Mononuclear cell (primary cell): ENCODE results near the gene KIAA1328. TPM values are rescaled to one million over a fixed set of nuclear protein-coding genes. Genes with fewer than 3 reads are reported as not detected.

Source experiments
- H3K27me3 ChIP-seq: 2 replicates; pipeline ENCODE4 v1.6.0; 2011; ENCODE audit warnings: low read length, control low read depth; ENCODE audit not compliant: insufficient read depth
- H3K4me1 ChIP-seq: 2 replicates; pipeline ENCODE4 v1.5.1; 2011; ENCODE audit warnings: mild to moderate bottlenecking, low read length, control low read depth; ENCODE audit not compliant: insufficient read depth
- H3K4me3 ChIP-seq: 2 replicates; pipeline ENCODE4 v1.5.1; 2011; ENCODE audit warnings: mild to moderate bottlenecking, low read length, moderate library complexity
- H3K9me3 ChIP-seq: 2 replicates; pipeline ENCODE4 v1.5.1; 2011; ENCODE audit warnings: low read depth, mild to moderate bottlenecking, control low read depth, low read length
- total RNA-seq: library from RNA; depleted of rRNA; stranded (reverse); fragments of >200 nt; gene quantifications from one replicate; pipeline ENCODE4 v1.2.3, GENCODE V29; 2012

The KIAA1328 gene
- total RNA-seq, 1 donor, result 11.8 TPM

DNA sequence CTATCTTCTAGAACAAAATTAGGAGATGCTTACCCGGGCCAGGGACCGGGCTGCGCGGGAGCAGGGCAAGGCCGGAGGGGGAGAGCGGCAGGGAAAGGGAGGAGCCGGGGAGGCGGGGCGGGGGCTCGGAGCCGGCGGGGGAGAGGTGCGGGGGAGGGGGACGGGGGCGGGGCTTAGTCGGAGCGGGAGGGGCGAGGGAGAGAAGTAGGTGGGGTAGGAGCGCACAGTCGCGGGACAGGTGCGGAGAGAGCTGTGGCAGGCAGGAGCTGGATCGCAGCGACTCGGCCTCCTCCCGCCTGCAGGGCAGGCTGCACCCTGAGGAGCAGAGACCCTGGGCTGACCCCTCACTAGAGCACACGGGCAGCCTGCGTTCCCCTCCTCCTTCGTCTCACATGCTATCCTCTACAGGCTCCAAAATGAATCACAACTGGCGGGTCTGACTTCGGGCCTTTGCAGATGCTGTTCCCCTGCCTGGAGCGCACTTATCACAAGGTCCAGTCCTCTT, 446.4 kb downstream of the KIAA1328 start:
- Histone ChIP-seq H3K9me3 (no peaks in the 10 kb centered on the region), H3K4me1 (no peaks in the 10 kb centered on the region), H3K4me3 (no peak overlapping the region), H3K27me3 (no peaks in the 10 kb centered on the region)

DNA sequence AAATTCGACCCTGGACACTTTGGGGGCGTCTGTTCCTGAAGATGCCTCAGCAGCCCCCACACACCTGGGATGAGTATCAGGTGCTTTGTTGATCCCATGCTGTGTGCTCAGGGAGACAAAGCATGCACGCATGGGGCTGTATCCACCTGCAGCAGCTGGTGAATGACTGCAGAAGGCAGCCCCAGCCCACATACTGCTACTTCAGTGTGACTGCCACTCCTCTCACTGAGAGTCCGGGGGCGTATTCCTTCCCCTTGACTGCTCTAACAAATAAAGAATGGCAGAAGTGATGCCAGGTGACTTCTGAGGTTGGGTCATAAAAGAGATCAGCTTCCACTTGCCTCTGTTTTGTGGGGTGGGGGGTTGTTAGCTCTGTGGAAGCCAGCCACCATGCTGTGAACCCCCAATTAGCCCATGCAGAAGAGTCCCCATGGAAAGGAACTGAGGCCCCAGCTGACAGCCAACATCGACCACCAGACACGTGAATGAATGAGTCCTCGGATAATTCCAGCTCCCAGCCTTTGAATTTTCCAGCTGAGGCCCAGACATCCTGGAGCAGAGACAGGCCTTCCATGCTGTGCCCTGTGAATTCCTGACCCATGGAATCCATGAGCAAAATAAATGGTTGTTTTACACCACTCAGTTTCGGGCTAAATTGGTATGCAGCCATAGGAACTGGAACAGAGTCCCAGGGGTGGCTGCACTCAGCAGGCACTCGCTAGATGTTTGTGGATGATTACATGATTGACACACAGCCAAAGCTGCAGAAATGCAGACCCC, 447.4 kb downstream of the KIAA1328 start:
- H3K4me3 ChIP-seq, result no peak overlapping the region
- no peaks in the 10 kb centered on the region for H3K9me3 ChIP-seq
- H3K4me1 ChIP-seq, result no peaks in the 10 kb centered on the region
- H3K27me3 ChIP-seq, result no peaks in the 10 kb centered on the region

DNA sequence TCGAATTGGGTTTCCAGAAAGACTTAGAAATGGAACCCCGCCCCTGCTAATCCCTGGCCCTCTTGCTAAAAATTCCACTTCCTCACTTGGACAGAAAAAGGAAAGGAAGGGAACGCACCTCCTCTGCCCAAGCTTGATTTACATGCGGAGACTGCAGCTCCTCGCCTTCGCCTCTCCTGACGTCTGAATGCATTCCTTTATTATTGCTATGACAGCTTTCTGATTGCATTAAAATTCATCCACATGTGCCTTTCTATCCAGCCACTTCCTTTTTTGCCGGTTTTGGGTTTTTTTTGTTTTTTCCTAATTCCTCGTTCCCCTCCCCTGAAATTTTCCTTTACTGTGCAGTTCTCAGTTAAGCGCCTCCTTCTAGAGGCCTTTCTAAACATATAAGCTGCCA, 448.9 kb downstream of the KIAA1328 start:
- Histone ChIP-seq H3K9me3 (no peaks in the 10 kb centered on the region), H3K4me3 (no peak overlapping the region), H3K27me3 (no peaks in the 10 kb centered on the region), H3K4me1 (no peaks in the 10 kb centered on the region)

Other genes with a start within 250 kb of the KIAA1328 start
- gene TPGS2, start 125 bp upstream of the KIAA1328 start, total RNA-seq, result 35.5 TPM